Measurements from ENCODE around the gene ZNRF4.
"Not testable (repeated sequence)": the region's sequence is repeated elsewhere in the genome, so short reads cannot be mapped to it uniquely, and the experiment has no call there.

GRCh38 chr19:5485658-5486057 is 30.4 kb downstream of the ZNRF4 start:
- not testable (repeated sequence) for TF ChIP-seq EZH2 (IDR thresholded peaks at IDR 0.05); POLR2AphosphoS5 (IDR thresholded peaks at IDR 0.05; ENCODE audit: borderline replicate concordance, low read depth, low read length); FOXP2 (optimal IDR thresholded peaks at IDR 0.05; ENCODE audit: control extremely low read depth, extremely low read length, insufficient read depth)
